PC-3 (cell line): ENCODE data around the gene INO80B.

Experiments used
- EZH2phosphoT487 ChIP-seq: fragments of 300-600 bp; sonication (generic); IDR thresholded peaks from 2 replicates; pipeline ENCODE4 v1.6.1; 2018; ENCODE audit warnings: mild to moderate bottlenecking, antibody characterized with exemption, low read length, borderline replicate concordance
- TF ChIP-seq, protein P1 (sequence below): fragments of 300-600 bp; sonication (generic); conservative IDR thresholded peaks from 2 replicates; pipeline ENCODE4 v1.5.1; 2017; ENCODE audit warnings: antibody characterized with exemption, low read depth, mild to moderate bottlenecking, low read length

DNA sequence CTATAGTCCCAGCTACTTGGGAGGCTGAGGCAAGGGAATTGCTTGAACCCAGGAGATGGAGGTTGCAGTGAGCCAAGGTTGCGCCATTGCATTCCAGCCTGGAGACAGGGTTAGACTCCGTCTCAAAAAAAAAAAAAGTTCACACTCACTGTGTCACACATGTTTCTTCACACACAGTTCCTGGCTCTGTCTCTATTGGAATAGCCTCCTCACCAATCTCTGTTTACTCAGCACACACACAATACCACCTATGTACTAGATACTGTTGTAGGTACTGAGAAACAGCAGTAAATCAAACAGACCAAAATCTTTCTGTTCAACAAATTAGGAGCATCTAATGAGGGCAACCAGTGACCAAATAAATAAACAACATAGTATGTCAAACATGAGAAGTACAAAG is 31.3 kb downstream of the INO80B start:
- TF ChIP-seq, protein P1, sequence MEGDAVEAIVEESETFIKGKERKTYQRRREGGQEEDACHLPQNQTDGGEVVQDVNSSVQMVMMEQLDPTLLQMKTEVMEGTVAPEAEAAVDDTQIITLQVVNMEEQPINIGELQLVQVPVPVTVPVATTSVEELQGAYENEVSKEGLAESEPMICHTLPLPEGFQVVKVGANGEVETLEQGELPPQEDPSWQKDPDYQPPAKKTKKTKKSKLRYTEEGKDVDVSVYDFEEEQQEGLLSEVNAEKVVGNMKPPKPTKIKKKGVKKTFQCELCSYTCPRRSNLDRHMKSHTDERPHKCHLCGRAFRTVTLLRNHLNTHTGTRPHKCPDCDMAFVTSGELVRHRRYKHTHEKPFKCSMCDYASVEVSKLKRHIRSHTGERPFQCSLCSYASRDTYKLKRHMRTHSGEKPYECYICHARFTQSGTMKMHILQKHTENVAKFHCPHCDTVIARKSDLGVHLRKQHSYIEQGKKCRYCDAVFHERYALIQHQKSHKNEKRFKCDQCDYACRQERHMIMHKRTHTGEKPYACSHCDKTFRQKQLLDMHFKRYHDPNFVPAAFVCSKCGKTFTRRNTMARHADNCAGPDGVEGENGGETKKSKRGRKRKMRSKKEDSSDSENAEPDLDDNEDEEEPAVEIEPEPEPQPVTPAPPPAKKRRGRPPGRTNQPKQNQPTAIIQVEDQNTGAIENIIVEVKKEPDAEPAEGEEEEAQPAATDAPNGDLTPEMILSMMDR, result no peak
- TF ChIP-seq EZH2phosphoT487, result no peak
